HCT116 (cell line): ENCODE data around the gene HAT1.

Source experiments
- ATF3 ChIP-seq: IDR thresholded peaks from 2 replicates; pipeline ENCODE4 v1.6.1; 2012
- CEBPB ChIP-seq: IDR thresholded peaks from 2 replicates; pipeline ENCODE4 v1.6.1; 2012; ENCODE audit warnings: low read depth
- EZH2phosphoT487 ChIP-seq: fragments of 200-600 bp; IDR thresholded peaks from 2 replicates; pipeline ENCODE4 v1.6.1; 2018; ENCODE audit warnings: antibody characterized with exemption, borderline replicate concordance
- POLR2A ChIP-seq: IDR thresholded peaks from 2 replicates; pipeline ENCODE4 v1.7.0; 2011; ENCODE audit warnings: borderline replicate concordance; ENCODE audit not compliant: insufficient read depth, insufficient read length; ENCODE audit errors: extremely low read depth
- POLR2AphosphoS5 ChIP-seq: IDR thresholded peaks from 2 replicates; pipeline ENCODE4 v1.6.1; 2011; ENCODE audit warnings: mild to moderate bottlenecking, low read depth, low read length, moderate library complexity
- REST ChIP-seq: IDR thresholded peaks from 2 replicates; pipeline ENCODE4 v1.6.1; 2012; ENCODE audit warnings: low read depth
- YY1 ChIP-seq: IDR thresholded peaks from 2 replicates; pipeline ENCODE4 v1.6.1; 2011; ENCODE audit warnings: low read length, low read depth, moderate library complexity, mild to moderate bottlenecking; ENCODE audit not compliant: insufficient replicate concordance; ENCODE audit errors: extremely low read depth
- TF ChIP-seq, protein P1 (sequence below), 3 experiments: fragments of 200-600 bp in 1 of 3; sonication (generic) in 1 of 3; IDR thresholded peaks in 2 of 3; conservative IDR thresholded peaks in 1 of 3; 2 replicates each; pipeline ENCODE4 v1.5.1; 2012 to 2017; ENCODE audit warnings: low read depth in 2 of 3, low read length in 2 of 3, antibody characterized with exemption in 1 of 3, borderline replicate concordance in 1 of 3, control low read depth in 1 of 3, mild to moderate bottlenecking in 1 of 3, mixed read lengths in 1 of 3, mixed run types in 1 of 3, moderate library complexity in 1 of 3; ENCODE audit not compliant: insufficient read depth in 1 of 3
- TF ChIP-seq, protein P2 (sequence below): IDR thresholded peaks from 2 replicates; pipeline ENCODE4 v1.6.1; 2012

DNA sequence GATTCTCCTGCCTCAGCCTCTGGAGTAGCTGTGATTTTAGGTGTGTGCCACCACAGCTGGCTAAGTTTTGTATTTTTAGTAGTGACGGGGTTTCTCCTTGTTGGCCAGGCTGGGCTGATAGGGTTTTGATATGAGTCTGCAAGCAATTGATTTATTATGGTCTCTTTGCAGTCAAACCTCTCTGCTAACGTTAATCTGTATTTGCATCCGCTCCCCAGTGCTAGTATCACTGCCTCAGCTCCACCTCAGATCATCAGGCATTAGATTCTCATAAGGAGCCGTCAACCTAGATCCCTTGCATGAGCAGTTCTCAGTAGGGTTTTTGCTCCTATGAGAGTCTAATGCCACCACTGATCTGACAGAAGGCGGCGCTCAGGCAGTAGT lies 19.0 kb downstream of the HAT1 start:
- TF ChIP-seq POLR2AphosphoS5 (no peak), ATF3 (no peak), POLR2A (no peak), YY1 (no peak), REST (no peak), EZH2phosphoT487 (no peak), CEBPB (no peak)
- TF ChIP-seq, protein P1, sequence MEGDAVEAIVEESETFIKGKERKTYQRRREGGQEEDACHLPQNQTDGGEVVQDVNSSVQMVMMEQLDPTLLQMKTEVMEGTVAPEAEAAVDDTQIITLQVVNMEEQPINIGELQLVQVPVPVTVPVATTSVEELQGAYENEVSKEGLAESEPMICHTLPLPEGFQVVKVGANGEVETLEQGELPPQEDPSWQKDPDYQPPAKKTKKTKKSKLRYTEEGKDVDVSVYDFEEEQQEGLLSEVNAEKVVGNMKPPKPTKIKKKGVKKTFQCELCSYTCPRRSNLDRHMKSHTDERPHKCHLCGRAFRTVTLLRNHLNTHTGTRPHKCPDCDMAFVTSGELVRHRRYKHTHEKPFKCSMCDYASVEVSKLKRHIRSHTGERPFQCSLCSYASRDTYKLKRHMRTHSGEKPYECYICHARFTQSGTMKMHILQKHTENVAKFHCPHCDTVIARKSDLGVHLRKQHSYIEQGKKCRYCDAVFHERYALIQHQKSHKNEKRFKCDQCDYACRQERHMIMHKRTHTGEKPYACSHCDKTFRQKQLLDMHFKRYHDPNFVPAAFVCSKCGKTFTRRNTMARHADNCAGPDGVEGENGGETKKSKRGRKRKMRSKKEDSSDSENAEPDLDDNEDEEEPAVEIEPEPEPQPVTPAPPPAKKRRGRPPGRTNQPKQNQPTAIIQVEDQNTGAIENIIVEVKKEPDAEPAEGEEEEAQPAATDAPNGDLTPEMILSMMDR (IDR thresholded peaks at IDR 0.05 in 2 of 3, conservative IDR thresholded peaks at IDR 0.05 in 1 of 3; ENCODE audit: borderline replicate concordance in 1 of 3, insufficient read depth in 1 of 3, low read depth in 2 of 3, low read length in 2 of 3) = no peak
- TF ChIP-seq, protein P2, sequence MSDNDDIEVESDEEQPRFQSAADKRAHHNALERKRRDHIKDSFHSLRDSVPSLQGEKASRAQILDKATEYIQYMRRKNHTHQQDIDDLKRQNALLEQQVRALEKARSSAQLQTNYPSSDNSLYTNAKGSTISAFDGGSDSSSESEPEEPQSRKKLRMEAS = no peak
